ENCODE results near the gene ADRA2C.

DNA sequence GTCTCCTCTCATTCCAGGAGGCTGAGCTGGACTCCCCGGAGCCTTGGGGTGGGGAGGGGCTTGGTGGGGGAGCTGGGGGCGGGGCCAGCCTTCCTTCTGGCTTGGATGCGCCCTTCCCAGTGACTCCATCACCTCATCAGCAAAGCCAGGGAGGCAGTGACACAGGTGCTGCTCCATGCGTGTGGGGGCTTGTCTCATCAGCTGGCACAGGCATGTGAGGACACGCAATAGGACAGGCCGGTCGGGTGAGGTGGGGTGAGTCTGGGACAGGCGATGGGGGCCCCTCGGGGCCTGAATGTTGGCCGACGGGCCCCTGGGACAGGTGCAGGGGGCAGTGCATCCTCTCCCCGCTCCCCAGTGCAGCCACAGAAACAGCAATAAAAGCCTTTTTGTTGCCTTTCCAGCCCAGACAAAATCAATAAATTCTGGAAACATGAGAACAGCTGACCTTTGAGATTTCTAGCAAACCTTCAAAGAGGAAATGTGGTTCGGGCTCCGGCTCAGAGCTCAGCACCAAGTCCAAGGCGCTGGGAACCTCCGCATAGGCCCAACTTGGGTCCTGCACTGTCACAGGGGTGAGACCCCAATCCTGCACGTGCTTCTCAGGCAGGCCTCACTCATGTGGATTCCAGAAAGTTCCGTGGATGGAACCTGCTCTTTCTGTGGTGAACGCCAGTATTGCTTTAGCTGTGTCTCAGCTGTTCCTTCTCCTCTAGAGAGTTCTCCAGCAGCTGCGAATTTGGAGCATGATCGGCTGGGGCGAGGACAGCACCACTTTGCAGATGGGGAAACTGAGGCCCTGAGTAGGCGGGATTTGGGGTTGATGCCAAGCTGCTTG is 18.5 kb downstream of the ADRA2C start:
- TF ChIP-seq BHLHE40 (IDR thresholded peaks at IDR 0.05; ENCODE audit: low read depth, low read length) (no peak), JUNB (IDR thresholded peaks at IDR 0.05) (no peak), ESRRA (IDR thresholded peaks at IDR 0.05; ENCODE audit: borderline replicate concordance, low read length) (no peak), HDAC2 (IDR thresholded peaks at IDR 0.05) (no peak), KDM1A (IDR thresholded peaks at IDR 0.05; ENCODE audit: low read depth) (no peak), GATA3 (IDR thresholded peaks at IDR 0.05; ENCODE audit: borderline replicate concordance) (no peak)
- TF ChIP-seq, protein P1, sequence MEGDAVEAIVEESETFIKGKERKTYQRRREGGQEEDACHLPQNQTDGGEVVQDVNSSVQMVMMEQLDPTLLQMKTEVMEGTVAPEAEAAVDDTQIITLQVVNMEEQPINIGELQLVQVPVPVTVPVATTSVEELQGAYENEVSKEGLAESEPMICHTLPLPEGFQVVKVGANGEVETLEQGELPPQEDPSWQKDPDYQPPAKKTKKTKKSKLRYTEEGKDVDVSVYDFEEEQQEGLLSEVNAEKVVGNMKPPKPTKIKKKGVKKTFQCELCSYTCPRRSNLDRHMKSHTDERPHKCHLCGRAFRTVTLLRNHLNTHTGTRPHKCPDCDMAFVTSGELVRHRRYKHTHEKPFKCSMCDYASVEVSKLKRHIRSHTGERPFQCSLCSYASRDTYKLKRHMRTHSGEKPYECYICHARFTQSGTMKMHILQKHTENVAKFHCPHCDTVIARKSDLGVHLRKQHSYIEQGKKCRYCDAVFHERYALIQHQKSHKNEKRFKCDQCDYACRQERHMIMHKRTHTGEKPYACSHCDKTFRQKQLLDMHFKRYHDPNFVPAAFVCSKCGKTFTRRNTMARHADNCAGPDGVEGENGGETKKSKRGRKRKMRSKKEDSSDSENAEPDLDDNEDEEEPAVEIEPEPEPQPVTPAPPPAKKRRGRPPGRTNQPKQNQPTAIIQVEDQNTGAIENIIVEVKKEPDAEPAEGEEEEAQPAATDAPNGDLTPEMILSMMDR (IDR thresholded peaks at IDR 0.05), result no peak
- TF ChIP-seq, protein P2, sequence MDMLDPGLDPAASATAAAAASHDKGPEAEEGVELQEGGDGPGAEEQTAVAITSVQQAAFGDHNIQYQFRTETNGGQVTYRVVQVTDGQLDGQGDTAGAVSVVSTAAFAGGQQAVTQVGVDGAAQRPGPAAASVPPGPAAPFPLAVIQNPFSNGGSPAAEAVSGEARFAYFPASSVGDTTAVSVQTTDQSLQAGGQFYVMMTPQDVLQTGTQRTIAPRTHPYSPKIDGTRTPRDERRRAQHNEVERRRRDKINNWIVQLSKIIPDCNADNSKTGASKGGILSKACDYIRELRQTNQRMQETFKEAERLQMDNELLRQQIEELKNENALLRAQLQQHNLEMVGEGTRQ (IDR thresholded peaks at IDR 0.05), result no peak
